Upper lobe of left lung (tissue), 4 donors: ENCODE data around the gene DIDO1.

Experiments
- CTCF ChIP-seq, 6 experiments: fragments of 450-650 bp in 4 of 6; fragments of 200-600 bp in 2 of 6; sonication (generic) in 2 of 6; IDR thresholded peaks; one replicate each; pipeline ENCODE4 v1.5.1; 2016 to 2019; ENCODE audit warnings: antibody characterized with exemption in 6 of 6
- POLR2A ChIP-seq, 4 donors: fragments of 450-650 bp; IDR thresholded peaks; one replicate each; pipeline ENCODE4 v1.5.1; 2016 to 2017; ENCODE audit warnings: antibody characterized with exemption in 4 of 4, mild to moderate bottlenecking in 2 of 4

GRCh38 chr20:62975251-62975760 lies 49.0 kb upstream of the DIDO1 start:
- TF ChIP-seq CTCF (IDR thresholded peaks at IDR 0.05) (no peak), POLR2A (IDR thresholded peaks at IDR 0.05) (no peak)
